HG03103 (cell line): Measurements from ENCODE around the gene MLLT3.

ENCODE experiments used
- ATAC-seq: cut with Tn5 transposase; IDR thresholded peaks from one replicate; pipeline ENCODE4 v1.9.1; 2021; ENCODE audit warnings: low read depth; ENCODE audit not compliant: unreplicated experiment

Gene MLLT3

DNA sequence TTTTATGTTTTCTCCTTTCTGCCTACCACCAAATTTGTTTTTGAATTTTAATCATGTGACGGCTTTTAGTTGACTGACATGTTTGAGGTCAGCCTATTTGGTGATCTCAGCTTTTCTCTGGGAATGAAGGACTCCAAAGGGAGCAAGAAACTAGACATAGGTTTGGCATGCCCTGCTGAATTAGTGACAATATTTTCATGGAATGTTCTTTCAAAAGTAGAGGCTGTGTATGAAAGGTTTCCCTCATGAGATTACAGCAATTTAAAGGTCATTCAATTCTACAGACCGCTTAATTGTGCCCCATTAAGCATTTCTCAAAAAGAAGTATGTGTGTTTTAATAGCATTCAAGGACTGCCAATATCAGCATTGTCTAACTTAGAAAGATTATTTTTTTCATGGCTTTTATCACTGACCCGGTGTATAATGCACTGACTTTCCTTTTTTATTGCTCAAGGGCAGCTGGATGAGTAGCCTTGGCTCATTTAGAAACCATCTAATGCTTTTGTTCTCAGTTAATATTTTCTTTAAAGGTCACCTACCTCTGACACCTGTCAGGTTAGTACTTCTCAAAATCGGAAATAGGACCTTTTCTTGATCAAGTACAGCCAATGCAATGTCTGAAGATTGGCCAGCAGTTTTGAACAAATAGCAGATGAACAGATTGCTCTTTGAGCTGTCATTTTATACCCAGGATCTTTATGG is 8.1 kb upstream of the MLLT3 start:
- no peak for ATAC-seq

DNA sequence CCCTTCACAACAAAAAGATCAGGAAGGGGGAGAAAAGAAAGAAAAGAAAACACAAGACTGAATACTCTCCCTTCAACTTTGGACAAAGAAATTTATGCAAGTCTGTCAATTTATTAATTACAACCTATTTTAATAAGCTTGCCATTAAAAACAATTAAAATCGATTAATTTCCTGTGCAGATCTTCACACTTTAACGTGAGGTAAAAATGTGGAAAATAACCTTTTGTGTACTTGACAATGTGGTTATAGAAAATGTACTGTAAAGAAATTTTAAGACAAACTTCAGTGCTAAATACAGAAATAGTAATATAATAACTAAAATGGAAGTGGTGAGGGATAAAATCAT is 2.7 kb upstream of the MLLT3 start:
- no peak for ATAC-seq

DNA sequence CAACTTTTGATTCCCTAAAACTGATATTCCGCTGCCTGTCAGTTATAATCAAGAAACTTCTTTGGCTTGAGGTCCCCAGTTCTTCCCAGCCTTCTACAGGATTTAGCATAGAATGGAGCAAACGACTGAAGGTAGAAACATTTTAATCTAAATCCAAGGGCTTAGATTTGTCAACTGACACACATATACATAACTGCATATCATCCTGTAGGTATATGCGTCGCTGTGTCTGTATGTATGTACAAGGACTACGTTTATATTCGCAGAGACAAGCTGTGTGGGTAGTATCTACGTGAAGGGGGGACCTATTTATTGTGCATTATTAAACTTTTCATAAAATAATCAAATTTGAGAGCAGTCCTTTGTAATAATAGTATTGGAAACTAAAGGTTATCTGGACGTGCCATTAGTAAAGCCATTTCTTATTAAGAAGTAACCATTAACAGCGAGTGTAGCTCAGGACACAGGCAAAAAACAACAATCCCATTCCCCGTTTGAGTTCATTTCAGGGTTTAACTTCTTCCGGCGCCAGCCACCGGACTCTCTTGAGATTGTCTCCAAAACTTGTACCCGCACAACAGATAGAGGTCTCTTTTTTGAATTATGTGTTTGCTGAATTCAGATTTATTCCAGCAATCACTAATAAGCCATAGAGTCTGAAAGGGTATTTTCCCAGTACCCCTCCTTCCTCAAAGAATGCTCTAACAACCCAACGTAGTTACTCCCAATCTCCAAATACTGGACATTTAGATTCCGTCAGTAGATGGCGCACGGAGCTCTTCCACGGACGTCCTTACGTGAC is 2.1 kb upstream of the MLLT3 start:
- ATAC-seq, result no peak

DNA sequence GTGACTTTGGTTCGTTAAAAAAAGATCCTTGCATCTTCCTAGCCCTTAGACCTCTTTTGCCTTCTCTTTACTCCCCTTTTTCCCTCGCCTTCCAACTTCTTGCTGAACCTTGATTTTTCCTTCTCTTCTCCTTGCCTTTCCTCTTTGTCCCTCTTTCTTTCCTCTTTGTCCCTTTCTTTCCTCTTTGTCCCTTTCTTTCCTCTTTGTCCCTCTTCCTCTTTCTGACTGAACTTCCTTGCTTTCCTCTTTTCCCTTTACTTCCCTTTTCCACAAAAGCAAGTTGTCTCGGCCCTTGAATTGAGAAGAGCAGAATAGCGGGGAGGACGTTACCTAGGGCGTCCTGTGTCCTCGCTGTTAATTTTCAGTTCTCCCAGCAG is 1.4 kb upstream of the MLLT3 start:
- ATAC-seq, result no peak

DNA sequence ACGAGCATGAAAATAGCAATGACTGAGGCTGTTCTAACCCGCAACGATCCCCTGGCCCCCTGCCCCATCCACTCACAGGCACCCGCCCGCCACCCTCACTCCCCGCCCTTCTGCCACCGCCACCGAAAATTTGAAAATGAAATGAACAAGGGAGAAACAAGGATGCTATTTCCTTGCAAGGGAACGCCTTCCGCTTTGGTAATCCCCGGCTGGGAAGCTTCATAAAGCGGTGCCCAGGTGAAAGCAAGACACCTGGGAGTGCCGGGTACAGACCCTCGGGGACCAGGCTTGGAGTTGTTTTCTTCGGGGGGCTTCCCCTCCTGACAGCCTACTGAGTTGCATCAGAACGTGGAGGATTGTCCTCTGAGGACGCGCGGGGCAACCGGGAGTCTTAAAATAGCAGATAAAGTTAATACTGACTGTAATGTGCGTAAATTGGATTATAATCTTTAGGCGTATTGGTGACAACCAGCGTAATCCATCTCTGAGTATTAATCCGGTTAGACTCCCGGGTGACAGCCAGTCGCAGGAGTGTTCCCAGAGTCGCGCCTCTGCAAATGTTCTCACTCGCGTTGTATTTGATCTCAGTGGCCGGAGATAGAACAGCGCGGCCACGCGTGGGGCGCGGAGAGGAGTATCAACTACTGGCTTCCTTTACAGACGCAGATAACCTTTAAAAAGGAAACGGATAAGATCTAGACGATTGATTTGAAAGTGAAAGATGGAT is 885 bp upstream of the MLLT3 start:
- no peak for ATAC-seq

DNA sequence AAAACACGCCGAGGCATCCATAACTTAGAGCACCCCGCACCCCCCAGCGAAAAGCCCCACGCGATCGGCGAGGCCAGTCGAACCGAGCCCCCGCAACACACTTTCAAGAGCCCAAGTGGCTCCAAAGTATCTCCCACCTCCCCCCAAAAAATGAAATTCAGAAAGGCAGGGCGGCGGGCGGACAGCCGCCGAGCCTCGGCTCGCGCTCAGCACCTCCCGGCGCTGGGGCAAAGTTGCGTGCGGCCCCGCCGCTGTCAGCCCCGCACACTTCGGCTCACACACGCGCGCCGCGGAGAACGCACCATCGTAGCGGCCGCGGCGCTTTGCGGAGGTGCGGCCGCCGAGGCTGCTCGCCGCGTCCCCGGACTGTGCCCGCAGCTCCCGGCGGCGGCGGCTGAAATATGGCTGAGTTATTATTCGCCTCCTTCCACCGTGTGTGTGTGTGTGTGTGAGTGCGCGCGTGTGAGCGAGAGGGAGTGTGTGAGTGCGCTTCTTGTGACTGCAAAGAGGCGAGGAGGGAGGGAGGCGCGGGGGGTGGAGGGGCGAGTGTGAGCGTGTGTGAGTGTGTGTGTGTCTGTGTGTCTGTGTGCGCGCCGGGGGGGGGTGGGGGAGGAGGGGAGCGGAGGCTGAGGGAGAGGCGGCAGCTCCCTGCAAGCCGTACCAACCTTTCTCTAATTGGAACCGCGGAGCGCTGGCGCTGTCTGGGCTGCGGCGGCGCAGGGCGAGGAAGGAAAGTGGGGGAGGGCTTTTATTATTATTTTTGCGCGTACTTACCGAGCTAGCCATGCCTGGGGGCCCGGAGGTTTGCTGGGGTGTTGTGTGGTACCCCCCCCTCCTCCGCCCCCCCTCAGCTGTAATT is 599 bp downstream of the MLLT3 start:
- ATAC-seq, result peak; percentile 13

DNA sequence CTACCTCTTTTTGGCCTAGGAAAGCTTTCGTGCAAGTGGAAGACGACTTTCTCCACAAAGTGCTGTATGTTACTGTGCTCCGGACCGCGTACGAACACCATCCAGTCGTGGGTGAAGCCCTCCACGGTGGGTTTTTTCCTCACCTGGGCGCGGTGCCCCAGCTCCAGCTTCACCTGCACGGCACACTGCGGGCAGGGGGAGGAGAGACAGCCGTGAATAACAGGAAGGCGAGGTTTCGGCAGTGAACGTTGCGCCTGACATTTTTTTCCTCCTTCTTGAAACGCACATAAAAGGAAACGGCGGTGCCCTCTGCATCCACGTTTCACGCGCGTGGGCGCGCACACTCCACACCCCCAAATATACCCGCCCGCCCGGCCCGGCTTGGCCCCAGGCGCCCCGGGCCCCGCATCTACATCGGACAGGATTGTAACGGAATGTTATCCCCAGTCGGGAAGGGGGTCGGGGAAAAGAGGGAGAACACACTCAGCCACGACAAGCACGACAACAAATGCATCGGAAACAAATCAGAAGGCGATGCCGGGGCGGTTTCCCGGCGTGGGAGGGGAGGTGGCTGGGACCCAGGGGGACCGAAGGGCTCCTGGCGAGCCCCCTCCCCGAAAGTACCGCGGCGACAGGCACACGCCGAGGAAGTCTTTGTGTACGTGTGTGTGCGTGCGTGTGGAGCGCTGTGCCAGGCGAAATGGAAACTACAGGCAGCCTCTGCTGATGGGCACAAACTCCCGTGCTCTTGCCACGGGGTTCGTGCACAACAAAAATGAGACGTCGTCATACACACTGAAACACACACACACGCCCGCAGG is 1.4 kb downstream of the MLLT3 start:
- no peak for ATAC-seq

DNA sequence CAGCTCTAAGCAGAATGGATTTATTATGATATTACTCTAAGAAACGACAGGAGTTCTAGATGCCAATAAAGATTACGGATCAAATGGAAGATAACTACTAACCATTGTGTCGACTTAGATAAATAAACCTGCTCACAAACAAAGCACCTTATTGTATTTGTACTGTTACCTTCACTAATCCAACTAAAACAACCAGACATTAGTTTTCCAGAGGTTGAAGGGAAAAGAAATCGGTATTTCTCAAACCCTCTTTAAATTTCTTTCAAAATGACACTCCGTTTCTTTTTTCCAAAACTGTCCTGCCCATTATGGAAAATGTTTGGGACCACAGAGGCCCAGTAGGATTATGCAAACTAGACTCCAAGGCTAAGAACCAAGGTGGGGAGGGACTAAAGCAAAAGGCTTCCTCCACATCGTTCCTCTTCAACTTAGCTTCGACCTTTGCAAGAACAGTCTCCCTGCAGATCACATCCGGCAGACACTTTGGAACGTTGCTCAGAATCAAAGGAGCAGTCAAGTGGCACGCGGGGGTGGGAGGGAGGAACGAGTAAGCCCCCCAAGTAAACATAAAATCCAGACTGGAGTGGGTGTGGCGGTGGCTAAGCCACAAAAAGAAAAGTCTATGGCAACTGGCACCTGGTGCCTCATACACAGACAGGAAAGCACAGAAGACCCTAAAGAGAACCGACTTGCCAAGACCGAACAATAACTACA is 2.7 kb downstream of the MLLT3 start:
- ATAC-seq, result no peak

DNA sequence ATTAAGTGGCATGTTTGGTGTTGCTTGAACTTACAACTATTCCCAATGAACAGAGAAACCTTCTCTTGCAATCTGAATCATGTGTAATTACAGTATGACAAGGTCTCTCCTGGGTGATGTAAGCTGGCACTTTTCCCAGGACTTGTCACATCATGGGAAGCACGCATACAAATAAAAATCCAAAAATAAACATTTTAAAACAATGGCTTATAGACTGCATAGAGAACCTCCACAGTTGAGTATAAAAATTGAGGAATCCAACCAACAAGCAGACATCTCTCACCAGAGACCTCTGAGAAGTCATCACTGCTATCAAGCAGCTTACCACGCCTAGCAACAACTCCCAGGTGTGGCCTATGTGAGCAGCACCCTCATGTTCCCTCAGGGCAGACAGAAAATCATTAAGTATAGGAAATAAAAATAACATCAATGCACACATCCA is 3.9 kb downstream of the MLLT3 start:
- ATAC-seq, result no peak

DNA sequence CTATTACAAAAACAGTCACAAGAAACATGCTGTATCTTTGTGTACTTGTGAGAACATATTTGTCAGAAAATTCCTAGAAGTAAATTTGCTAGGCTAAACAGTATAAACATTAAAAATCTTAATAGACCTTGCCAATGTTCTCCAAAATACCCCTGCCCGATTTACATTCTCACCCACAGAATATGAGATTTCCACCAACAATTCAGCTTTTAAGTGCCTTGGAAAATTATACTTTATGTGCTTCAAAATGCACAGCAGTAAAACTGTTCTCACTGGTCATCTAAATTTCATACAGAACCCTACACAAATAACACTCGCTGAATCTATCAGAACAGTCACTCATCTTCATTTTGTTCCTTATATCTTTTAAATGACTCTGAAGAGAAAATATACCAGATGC is 5.5 kb downstream of the MLLT3 start:
- no peak for ATAC-seq

DNA sequence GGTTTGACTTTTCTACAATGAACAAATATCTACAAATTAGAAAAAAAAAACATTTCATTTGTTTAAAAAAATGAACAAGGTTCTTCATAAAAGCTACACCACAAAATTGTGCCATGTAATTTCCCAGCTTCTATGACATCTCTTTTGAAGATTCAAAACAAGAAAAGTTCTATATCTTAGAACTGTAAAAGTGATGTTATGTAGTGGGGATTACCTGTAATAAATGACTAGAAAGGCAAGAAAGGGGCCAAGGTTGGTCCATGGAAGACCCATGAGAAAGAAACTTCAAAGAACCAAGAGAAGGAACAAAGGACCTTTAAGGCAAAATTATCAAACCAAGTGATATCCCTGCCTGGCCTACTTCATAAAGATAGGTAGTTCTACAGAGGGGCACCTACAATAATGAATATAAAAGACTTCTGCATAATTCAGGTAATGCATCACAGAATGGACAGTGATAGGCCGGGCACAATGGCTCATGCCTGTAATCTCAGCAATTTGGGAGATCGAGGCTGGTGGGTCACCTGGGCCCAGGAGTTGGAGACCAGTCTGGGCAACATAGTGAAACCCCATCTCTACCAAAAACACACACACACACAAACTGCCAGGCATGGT is 7.6 kb downstream of the MLLT3 start:
- ATAC-seq, result no peak

DNA sequence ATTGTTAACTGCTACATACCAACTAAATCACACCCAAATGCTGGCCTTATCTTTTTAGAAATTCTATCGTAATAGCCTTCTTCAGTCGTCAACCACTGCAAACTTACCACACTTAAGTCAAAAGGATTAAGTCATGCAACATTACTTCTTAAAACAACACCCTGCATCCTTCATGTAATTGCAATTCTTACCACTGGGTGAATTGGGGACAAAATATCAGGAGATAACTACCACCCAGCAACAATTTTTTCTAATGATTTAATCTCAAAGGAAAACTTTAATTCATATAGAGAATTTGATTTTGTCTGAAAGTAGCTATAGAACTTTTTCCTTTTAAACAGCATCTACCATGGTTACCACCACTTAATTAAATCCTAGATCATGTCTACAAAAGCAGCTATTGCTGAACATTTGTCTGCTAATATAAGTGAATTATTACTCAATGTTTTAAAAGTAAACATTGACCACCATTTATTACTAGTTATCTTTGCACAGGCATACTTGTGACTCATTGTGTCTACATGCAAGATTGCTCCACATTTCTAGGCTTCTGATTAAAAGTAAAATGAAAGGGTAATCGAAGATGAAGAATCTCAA is 10.5 kb downstream of the MLLT3 start:
- ATAC-seq, result no peak

DNA sequence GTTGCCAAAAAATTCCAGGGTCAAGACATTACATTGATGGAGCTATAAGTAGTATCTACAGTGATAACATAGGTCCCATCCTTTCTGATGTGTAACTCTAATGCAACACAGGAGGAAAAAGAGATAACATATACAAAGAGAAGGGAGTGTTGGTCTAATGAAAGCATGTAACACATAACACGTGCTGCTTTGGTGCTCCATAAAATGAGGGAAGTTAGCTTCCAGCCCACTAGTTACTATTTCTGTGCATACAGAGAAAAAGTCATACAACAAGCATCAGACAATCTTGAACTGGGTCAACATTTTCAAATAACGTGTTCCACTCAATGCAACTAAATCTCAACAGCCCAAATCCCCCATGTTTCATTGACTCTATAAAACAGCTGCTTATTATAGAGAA is 11.7 kb downstream of the MLLT3 start:
- ATAC-seq, result no peak

DNA sequence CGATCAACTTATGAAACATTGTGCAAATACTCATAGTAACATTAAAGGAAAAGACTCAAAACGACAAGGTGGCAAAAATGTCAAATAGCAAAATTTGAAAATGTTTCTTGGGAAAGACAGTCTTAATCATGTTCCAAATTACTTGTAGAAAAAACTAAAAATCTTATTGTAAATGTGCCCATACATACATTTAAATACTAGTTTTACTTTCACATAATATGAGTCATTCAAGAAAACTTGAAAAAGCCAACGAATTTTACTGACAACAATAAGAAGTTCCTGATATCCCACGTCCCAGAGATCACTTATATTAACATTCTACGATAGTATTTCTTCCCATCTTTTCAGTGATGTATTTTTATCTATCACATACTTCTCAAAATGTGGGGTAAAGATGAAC is 13.7 kb downstream of the MLLT3 start:
- no peak for ATAC-seq

DNA sequence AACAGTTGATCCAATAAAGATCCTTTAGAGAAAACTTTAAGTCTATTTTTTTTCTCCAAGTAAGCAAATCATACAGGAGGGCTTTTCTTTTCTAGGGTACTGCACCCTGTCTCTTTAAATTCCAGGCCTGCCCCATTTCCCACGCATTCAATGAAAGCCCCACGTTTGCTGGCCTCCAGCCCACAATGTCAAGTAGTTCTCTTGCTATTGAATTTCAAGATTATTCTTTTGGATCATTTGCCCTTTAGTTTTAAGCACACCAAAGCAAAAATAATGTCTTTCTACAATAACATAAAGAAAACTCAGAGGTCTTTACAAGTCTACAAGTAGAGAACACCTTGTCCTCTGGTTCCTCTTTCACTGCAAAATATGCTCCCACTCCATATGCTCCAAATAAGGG is 15.6 kb downstream of the MLLT3 start:
- no peak for ATAC-seq

DNA sequence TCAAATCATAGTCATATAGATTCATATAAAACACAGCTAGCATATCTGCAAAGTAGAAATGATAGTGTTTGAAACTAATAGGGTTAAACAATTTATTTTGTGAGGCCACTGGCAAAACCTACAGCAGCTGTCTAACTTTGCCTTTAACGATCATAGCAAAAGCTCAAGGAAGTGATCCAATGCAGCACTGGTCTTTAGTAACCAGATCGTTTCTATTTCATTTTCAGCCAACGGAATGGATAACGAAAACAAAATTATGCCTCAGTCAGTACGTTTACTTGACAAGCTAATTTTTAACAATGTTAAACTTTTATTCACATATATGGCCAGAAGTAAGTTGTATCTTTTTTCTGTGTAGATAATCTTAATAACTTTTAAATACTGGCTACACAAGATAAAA is 17.7 kb downstream of the MLLT3 start:
- ATAC-seq, result peak; percentile 87

DNA sequence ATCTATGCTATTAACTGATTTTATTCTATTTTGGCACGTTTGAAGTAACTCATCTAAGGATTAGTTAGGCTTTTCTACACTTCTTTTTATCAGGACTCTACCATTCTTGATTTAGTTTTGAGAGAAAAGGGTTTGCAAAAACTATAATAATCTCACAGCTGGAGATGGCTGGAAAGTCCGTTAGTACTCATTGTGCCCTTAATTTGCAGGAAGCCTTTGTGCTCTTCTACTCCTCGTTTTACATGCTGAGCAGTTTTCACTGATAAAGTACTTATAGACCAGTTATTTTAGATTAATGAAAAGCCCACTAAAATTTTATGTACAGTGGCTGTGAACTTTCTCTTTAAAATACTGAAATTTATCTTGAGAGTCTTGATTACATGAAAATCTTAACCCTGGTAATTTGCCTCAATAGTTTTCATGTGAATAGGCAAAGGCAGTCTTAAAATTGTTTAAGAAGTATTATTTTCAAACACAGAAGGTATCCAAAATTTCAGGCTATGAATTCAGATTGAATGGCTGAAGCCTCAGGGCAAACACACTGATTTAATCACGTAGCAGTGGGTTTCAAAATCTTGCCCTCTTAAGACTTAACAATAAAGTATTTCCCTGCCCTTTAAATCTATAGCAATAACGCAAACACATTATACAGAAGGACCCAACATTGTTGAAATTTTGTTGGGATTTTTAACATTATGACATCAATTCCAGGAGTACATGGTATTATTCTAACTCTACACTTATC is 18.6 kb downstream of the MLLT3 start:
- ATAC-seq, result no peak

DNA sequence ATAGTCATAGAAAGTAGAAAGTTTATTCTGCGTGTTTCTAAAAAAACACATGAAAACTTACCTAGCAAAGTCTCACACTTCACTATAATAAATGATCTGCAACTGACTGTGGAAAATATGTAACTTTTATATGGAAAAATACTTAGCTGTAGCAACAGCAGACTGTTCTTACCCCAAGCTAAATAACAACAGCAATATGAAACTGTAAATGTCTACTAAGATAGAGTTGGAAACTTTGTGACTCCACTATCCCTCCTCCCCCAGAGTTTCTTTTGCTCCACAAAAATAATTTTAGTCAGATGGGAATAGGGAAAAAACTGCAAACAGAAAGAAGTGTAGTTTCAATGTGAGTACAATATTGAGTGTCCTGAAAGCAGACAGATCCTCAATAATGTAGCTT is 21.0 kb downstream of the MLLT3 start:
- no peak for ATAC-seq
